A549 treated with AZD9567 at 1 μM for 4 hours (cell line): ENCODE data around the gene ZNF232. TPM values are rescaled to one million over a fixed set of nuclear protein-coding genes. Genes with fewer than 3 reads are reported as not detected.

Experiments used
- total RNA-seq: library from RNA; stranded (reverse); fragments of 200-300 nt; extraction: Qiagen RNA extraction; gene quantifications from 5 replicates; pipeline ENCODE4 v1.2.3, GENCODE V29; 2022; ENCODE audit not compliant: insufficient read depth

Gene ZNF232
- total RNA-seq = 3.3 to 10.3 TPM (median 4.1 TPM) in 5 replicates

DNA sequence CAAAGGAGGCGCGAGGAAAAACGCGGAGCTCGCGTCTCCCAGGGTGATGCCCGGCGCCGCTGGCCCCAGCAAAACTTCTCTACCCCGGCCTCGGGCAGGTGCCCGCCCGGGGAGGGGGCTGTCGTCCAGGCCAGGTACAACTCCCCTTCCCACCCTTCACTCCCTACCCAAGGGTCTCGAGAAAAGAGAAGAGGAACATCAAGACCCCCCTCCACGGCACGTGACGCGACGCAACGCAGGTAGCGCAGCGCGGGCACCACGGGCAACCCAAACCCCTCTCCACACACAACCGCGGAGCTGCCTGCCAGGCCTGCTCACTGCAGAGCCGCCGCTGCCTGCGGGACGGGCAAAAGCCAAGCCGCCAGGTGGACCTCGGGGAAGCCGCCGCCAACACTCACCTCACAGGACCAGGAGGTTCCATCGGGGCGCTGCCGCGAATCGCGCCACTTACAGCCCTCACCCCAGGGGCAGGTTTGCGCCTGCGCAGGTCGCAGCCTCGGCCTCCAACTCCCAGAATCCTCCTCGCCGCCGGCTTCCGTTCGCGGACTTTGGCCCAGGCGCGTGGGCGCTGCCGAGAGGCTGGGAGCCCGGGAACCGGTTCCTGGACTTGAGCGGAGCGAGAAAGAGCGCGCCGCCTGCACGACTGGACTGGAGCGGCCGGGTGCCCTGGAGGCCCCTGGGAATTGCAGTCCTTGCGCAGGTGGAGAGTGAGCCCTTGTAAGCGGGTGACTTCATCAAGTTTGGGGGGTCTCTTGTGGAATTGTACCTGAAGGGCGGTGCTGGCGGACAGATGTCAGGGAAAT lies at the start of gene ZNF232:
TSS of gene ZNF232 (minus strand) at position 477 of the 803 bp plus-strand sequence. CDS start at position 421, 56 bp downstream.

GRCh38 chr17:5115673-5116651 lies 4.3 kb upstream of the ZNF232 start, which contains the start of gene USP6:
TSS of gene USP6 (plus strand) at chr17:5116032. CDS start at chr17:5130368, 14,336 bp downstream.

DNA sequence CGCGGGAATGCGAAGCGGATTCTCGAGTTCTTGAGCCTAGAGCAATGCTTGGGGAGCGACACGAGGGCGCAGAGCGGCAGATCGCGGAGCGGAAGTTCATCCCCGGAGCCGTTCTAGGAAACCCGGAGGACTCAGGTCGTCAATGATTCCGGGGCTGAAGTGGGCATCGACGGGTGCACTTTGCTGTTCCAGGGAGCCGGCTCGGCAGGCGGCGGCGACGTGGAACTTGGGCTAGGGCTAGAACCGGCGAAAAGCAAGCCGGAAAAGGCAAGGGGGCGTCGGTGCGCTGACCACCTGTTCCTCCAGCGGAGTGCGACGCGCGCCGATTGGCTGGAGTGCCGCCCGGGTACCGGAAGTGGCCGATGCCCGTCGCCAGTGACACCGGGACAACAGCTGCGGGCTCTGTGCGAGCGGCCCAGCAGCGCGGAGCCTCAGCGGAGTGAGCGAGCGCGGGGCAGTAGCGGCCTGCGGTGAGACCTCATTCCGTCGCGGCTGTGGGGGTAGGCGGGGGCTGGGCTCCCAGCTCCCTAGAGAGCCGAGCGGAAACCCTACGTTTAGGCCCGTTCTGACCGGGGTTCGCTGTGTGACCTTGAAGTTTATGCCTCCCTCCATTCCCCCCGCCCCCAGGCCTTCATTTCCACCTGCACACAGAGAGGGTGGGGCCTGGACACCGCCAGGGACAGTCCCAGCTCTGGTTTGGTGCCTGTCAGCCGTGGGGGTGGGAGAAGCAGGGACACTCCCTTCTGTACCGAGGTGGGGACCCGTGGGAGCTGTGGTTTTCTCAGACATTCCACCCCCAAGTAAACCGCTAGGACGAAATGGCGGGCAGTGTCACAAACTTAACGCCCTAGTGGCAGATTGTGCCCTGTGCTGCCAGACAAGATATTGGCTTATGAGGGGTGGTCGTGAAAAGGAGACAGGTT lies 33.3 kb downstream of the ZNF232 start, which contains the start of gene ZFP3:
TSS of gene ZFP3 (plus strand) at position 362 of the 923 bp plus-strand sequence. CDS start 13,038 bp downstream, outside the sequence.

Other genes starting within 250 kb of the ZNF232 start
- 0.33 to 0.38 TPM (median 0.34 TPM) in 4 of 5 replicates, not detected in the other for gene C17orf107, start 212.3 kb downstream of the ZNF232 start, total RNA-seq
- gene CHRNE, start 208.8 kb downstream of the ZNF232 start, total RNA-seq = 0.08 to 0.17 TPM (median 0.09 TPM) in 4 of 5 replicates, not detected in the other
- not detected in 5 replicates for gene GP1BA, start 179.6 kb downstream of the ZNF232 start, total RNA-seq
- 64.9 to 73.6 TPM (median 71.0 TPM) in 5 replicates for gene SLC25A11, start 171.8 kb downstream of the ZNF232 start, total RNA-seq
- 92.1 to 135 TPM (median 115 TPM) in 5 replicates for gene RNF167, start 171.6 kb downstream of the ZNF232 start, total RNA-seq
- 1,940 to 2,758 TPM (median 2,664 TPM) in 5 replicates for gene PFN1, start 163.3 kb downstream of the ZNF232 start, total RNA-seq
- 28.4 to 52.6 TPM (median 44.9 TPM) in 5 replicates for gene ENO3, start 160.8 kb downstream of the ZNF232 start, total RNA-seq
- gene SPAG7, start 144.1 kb downstream of the ZNF232 start, total RNA-seq = 61.2 to 77.6 TPM (median 74.1 TPM) in 5 replicates
- gene CAMTA2, start 124.2 kb downstream of the ZNF232 start, total RNA-seq = 25.4 to 37.2 TPM (median 33.9 TPM) in 5 replicates
- gene INCA1, start 114.4 kb downstream of the ZNF232 start, total RNA-seq = 1.5 to 2.0 TPM (median 1.8 TPM) in 4 of 5 replicates, not detected in the other
- 97.3 to 167 TPM (median 112 TPM) in 5 replicates for gene KIF1C, start 113.9 kb downstream of the ZNF232 start, total RNA-seq
- gene SLC52A1, start 76.5 kb downstream of the ZNF232 start, total RNA-seq = 0.55 to 0.80 TPM (median 0.69 TPM) in 4 of 5 replicates, not detected in the other
- gene ZFP3, start 33.4 kb downstream of the ZNF232 start, total RNA-seq = 0.85 to 1.8 TPM (median 1.1 TPM) in 5 replicates
- 0.01 to 0.05 TPM (median 0.03 TPM) in 4 of 5 replicates, not detected in the other for gene USP6, start 4.2 kb upstream of the ZNF232 start, total RNA-seq
- gene ZNF594, start 80.0 kb upstream of the ZNF232 start, total RNA-seq = 1.3 to 1.9 TPM (median 1.4 TPM) in 5 replicates
- gene SCIMP, start 123.0 kb upstream of the ZNF232 start, total RNA-seq = not detected in 5 replicates
- gene RABEP1, start 170.4 kb upstream of the ZNF232 start, total RNA-seq = 27.9 to 43.9 TPM (median 41.2 TPM) in 5 replicates